Stimulated activated CD4-positive, alpha-beta T cell treated with anti-CD3 and anti-CD28 coated beads, Interleukin-2, amount 100 ng/mL, for 24 hours (primary cell): ENCODE data around the gene INVS.
"Not testable (repeated sequence)": the region's sequence is repeated elsewhere in the genome, so short reads cannot be mapped to it uniquely, and the experiment has no call there.

Experiments
- DNase-seq, 2 donors: peaks; one replicate each; pipeline ENCODE4 v3.0.0-alpha.2; 2020

Gene INVS

DNA sequence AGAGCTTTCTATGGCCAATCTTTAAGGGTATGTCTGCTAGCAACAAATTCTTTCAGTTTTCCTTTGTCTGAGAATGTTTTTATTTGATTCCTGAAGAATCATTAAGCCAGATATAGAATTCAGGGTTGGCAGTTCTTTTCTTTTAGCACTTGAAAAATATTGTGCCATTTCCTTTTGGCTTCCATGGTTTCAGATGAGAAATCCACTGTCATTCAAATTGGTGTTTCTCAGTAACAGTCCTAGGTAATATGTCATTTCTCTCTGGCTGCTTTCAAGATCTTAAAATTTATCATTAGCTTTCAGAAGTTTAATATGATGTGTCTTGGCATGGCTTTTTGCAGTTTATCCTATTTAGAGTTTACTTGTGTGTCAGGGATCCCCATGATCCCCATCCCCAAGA lies 186.0 kb downstream of the INVS start:
- no peak for DNase-seq

DNA sequence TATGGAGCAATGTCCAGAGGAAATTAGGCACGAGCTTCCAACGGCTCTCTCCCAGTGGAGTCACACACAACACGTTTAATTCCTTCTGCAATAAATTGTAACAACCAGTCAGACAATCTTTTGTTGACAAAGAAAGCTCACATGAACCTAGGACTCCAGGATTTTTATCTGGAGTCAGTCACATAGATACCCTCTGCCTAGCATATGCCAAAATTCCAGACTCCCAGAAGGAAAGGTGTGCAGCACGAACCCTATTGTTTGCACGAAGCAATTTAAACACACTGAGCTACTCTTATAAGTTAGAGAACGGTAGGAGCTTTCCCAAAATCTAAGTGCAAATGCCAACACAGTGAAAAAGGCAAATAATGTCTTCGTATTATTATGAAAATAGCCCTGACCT lies 186.6 kb downstream of the INVS start:
- no peak for DNase-seq

DNA sequence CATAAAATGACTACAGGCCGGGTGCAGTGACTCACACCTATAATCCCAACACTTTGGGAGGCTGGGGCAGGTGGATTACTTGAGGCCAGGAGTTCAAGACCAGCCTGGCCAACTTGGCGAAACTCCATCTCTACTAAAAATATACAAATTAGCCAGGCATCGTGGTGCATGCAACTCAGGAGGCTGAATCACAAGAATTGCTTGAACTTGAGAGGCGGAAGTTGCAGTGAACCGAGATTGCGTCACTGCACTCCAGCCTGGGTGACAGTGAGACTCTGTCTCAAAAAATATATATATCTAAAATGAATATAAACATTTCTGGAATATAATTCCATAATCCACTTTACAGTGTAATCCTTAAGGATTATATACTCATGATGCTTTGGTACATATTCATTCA lies 187.2 kb downstream of the INVS start:
- DNase-seq: no peak

DNA sequence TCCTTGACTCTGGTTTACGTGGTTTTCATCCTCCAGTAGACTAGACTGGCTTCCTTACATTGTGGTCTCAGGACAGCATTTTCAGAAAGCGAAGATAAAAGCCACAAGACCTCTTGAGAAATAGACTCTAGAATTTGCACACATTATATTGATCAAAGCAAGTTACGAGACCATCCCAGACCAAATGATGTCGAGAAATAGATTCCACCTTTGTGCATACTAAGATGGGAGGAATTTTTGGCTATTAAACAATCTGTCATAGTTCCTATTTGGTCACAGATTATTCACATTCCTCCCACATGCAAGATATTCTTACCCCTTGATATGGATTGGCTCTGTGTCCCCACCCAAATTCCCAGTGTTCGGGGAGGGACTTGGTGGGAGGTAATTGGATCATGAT lies 188.1 kb downstream of the INVS start:
- no peak for DNase-seq

DNA sequence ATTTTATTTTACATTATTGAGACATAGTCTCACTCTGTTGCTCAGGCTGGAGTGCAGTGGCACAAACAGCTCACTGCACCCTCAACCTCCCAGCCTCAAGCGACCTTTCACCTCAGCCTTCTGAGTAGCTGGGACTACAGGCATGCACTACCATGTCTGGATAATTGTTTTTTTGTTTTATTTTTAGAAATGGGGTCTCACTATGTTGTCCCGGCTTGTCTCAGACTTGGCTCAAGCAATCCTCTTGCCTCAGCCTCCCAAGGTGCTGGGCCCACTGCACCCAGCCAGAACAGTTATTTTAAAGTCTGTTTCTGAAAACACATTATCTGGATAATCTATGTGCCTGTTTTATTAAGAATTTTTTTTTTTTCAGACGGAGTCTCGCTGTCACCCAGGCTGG lies 191.7 kb downstream of the INVS start:
- DNase-seq: no peak

DNA sequence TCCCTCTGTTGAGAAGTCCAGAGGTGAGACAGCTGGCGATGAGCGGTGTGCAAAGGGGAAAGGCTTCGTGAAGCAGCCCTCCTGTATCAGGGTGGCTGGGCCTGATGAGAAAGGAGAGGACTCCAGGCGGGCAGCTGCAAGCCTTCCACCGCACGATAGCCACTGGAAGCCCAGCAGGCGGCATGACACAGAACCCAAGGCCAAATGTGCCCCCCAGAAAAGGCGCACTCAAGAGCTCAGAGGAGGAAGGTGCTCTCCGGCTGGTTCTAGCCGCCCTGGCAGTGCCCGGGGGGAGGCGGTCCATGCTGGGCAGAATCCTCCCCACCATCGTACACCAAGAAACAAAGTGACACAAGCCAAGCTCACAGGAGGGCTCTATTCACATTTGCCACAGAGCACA lies 193.4 kb downstream of the INVS start:
- no peak for DNase-seq

DNA sequence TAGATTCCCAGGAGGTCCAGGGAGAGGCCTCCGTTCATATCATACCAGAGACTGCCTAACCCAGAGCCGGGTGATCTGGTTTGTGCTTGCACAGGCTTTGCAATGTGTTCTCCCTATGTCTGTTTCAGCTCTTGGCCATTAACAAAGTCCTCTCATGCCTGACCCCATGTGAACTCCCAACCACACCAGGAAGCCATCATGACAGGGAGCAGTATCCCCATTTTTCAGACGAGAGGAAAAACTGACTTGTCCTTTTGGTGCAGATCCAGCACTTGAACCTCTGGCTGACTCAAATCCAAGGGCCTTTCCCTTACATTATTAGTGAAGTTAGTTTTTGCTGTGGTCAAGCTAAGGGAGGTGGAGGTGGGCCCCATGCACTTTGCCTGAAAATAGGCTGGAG lies 195.3 kb downstream of the INVS start:
- DNase-seq: no peak

DNA sequence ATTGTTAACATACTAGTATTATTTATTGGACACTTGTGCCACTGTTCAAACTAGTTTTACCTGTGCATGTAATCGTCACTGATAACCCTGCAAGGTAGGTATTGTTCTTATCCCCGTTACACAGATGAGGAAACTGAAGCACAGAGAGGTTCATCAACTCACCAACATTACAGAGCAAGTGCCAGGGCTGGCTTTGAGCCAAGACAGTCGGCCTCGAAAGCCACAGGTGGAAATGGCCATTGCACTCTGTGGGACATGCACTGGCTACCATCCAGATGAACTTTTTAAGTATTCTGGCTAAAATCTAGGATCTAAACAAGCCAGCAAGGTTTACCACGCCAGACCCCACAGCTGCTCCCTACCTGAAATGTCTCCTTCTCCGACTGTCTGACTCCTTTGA lies 195.8 kb downstream of the INVS start:
- DNase-seq: no peak

DNA sequence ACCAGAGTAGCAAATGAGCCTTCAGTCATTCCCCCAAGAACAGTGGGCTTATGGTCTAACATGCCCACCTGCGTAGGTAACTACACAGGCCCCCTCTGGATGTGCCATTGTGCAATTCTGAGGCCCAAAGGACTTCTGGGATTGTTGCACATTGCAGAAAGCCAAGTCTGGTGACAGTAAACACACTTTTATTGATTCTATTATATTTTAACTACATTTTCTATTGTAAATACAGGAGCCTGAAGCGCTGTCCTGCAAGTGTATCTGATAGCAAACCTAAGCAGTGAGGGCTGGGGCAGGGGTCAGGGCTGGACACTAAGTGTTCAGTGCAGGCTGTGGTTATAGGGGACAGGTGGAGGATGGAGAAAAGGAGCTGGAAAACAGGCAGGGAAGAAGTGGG lies 196.2 kb downstream of the INVS start:
- DNase-seq: no peak

DNA sequence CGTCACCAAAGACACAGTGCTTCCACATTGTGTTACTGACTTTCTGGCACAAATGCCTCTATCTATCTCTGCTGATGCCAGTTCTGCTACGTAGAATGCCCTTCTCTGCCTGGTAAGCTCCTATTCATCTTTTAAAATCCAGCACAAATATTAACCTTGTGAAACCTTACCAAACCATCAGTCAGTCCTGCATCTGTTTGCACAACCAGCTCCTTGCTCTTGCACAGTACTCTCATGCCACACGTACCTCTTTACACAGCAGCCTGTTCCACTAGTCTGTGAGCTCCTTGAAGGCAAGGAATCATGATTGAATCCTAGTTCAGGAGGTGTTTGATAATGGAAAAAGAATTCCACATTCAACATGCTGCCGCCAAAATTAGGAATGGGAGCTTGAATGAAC lies 197.4 kb downstream of the INVS start:
- DNase-seq: no peak

DNA sequence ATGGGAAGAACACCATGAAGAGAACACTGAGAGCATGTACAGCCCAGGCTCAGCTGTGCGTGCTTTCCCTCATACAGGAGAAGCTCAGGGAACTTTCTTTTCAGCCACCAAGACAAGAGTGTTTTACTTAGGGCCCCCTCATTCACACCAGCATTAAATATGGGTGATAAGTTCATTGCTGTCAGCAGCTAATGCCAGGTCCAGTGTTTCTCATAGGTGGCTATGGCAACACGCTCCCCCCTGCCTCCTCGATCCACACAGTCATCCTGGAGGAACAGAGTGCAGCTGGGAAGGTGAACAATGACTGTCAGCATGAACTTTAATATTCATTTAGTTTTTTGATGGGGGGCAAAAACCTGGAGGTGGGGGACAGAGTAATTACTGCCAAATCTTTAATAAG lies 199.3 kb downstream of the INVS start:
- no peak for DNase-seq

DNA sequence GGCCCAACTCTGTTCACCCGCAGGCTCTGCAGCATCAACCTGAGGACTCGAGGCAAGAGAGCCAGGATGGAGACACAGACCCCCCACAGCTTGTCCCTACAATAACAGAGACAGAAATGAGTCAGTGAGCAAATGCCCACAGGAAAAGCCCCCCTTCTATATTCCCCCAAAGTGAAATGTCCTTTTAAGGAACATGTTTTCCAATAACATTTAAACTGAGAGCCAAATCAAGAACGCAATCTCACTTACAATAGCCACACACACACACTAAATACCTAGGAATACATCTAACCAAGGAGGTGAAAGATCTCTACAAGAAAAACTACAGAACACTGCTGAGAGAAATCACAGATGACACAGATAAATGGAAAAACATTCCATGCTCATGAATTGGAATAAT lies 204.7 kb downstream of the INVS start:
- DNase-seq: no peak

DNA sequence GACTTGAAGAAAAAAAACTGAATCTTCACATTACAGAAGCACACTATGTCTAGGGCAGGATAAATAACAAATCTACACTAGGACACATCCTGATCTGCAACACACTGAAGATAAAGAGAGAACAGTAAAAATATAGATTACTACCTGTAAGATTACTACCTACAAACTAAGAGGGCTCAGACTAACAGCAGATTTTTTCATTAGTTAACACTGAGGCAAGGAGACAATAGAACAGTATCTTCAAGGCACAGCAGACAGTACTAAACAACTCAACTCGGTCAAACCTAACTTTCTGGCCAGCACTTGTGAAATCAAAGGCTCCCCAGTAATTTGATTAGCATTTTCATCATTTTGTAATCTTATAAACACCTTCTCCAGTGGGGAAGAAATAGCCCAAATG lies 207.2 kb downstream of the INVS start:
- no peak for DNase-seq

DNA sequence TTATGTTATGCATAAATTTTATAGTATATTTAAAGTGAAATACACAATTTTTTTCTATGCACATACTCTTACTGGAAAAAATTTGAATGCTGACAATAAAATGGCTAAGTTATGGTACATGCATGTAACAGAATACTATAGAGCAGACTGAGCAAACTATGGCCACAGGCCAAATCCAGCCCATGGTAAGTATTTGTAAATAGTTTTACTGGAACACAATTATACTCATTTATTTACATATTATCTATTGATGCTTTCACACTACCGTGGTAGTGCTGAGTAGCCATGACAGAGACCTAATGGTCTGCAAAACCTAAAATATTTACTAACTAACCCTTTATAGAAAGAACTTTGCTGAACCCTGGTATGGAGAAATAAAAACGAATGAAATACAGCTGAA lies 208.0 kb downstream of the INVS start:
- DNase-seq: no peak

DNA sequence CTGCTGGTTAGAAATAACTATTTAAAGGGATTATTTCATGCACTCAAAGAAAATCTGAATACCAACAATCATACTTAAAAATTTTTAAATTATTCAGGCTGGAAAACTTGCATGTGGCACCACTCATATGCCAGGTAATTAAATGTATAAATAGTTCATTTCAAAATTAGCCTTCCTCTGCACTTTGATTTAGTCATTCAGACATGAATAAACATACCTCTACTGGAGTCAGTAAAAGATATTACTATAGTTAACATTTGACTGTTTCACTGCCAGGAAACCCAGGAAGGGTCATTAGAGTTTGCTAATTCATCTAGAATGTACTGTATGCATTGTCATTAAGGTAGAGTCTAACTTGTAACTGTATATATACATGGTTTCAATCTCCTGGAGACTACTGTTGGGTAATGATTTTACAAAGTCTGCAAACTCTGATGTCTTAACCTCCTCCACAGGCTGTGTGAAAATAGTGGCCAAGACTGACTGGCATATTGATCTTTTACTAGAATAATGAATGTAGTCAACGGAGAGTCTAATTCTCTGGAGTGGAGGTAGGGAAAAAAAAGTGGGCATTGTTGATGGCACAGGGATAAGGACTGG lies 210.0 kb downstream of the INVS start:
- no peak for DNase-seq

DNA sequence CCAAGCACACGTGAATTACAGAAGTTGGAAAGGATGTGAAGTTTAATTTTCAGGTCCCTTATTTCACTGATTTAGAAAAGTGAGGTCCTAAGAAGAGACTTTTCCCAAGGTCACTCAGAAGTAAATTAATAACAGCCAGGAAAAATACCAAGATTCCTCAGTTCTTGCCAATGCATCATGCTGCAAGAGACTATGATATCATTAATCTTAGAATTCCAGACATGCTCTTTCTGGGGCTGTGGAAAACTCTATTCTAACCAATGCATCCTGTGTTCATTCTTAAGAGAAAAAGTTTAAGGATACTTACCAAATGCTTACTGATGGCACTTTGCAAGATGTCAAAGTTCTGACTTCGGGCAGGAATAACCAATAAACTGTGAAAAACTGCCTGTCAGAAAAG lies 210.9 kb downstream of the INVS start:
- no peak for DNase-seq

DNA sequence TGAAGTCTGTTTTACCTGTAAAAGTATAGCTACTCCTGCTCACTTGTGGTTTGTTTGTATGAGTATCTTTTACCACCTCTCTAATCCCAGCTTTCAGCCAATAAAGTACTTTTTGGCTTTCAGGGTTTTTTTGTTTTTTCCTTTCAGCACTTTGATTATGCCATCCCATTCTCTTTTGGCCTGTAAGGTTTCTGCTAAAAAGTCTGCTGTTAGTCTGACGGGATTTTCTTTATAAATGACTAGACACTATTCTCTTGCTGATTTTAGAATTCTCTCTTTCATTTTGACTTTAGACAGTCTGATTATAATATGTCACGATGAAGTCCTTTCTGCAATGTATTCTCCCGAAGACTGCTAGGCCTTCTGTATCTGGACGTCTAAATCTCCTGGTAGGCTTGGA lies 216.5 kb downstream of the INVS start:
- no peak for DNase-seq

DNA sequence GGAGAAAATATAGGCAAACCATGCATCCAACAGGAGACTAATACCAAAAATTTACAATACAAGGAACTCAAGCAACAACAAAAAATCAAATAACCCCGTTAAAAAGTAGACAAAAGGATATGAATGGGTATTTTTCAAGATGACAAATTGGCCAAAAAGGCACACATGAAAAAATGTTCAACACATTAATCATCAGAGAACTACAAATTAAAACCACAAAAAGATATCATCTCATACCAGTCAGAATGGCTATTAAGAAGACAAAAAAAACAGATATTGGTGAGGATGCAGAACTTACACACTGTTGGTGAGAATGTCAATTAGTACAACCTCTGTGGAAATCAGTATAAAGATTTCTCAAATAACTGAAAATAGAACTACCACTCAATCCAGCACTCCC lies 218.7 kb downstream of the INVS start:
- DNase-seq: no peak

DNA sequence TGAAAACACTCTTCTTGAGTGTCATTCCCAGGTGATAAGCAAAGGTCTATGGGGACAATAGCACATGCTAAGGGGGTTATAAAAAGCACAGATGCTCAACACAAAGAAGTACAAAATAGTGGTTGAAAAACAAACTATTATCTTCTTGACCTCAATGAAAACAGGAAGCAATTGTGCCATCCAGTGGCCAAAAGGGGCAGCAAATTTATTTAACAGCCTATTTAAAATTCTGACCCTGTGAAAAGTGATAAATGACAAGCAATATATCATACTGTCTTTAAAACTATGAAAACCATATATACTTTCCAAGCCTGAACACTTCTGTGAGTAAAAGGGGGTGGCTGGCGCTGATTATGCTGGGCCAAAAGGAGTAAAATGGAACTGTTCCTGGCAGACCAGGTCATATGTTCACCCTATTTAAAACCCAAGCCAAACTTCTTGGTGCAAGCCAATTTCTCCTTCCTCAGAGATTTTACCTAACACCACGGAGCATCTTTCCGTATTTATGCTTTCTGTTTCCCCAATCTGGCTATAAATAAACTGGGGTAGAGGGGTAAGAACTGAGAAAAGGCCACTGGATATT lies 224.0 kb downstream of the INVS start:
- DNase-seq: peak; percentile 14 to 21

DNA sequence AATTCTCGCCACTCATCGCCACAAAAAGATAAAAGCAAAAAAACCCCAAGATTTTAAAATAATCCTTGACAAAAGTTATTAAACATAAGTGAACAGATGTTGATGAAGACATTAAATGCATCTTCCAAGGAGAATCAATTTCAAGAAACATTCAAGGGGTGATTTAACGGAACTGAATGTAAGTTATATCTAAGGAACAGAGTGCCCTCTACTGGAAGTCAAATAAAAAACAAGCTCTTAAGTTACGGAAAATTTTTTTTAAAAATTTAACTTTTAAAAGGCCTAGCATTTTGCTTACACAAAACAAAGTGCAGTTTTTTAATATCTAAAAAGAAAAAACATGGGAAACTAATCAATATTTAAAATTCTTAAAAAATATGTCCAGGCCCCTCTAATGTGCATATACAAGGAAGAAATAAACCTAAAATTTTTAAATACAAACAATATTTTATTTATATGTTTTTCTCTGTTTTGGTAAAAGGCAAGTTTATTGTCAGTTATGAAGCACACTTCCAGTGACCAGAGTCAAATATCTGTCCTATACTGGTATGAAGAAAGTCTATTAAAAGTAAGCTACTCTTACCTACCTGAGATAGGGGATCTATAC lies 225.7 kb downstream of the INVS start:
- no peak for DNase-seq

DNA sequence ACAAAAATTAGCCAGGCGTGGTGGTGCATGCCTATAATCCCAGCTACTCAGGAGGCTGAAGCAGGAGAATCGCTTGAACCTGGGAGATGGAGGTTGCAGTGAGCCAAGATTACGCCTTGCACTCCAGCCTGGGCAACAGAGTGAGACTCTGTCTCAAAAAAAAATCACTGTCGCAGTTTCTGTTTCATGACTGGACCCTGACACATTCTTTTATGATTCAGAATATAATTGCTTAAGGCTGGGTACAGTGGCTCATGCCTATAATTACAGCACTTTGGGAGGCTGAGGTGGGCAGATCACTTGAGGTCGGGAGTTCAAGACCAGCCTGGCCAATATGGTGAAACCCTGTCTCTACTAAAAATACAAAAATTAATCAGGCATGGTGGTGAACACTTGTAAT lies 239.7 kb downstream of the INVS start:
- not testable (repeated sequence) for DNase-seq

DNA sequence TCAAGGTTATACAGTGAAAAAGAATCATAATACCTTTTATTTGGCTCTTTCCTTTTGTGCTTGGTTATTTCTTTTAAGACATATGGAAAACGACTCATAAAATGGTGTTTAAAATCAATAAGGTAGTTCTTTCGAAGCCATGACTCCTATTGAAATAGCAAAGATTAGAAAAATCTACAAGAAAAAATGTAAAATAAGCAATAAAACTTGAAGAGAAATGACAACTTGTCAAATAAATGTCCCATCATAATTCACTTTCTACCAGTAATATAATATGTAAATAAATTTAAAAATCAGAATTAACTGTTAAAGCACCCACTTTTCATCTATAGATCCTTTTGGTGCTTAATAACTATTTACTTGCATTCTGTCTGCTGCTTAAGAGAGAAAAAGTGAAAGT lies 241.2 kb downstream of the INVS start:
- DNase-seq: no peak

DNA sequence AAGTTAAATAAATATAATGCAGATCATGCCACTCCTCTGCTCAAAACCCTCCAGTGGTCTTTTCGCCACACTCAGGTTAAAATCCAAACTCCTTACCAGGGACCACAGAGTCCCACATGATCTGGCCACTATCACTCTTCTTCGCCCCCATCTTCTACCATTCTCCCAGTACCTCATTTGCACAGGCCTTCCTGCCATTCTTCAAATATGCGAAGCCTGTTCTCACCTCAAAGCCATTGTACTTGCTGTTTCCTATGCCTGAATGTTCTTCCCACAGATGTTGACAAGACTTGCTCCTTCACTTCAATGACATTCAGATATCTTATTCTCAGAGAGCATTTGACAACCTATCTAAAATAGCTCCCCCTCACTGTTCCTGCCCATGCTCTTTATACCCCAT lies 242.8 kb downstream of the INVS start:
- no peak for DNase-seq

DNA sequence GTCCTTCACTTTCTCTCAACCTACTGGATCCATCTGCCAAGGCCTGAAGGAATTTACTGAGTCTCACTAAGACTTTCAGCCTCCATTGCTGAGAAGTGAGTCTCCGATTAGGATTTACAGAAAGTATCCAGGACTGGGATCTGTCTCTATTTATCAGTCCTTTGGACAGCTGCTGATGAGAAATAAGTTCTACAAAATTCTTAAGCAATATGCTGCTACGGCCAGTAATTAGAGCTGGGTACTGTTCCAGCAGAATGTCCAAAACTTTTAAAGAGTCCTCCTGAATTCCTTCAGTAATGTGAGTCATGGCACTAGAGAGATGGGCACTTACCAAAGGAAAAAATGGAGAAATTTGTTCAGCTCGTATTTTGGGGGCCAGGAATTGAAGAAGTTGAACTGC lies 247.8 kb downstream of the INVS start:
- DNase-seq: no peak

DNA sequence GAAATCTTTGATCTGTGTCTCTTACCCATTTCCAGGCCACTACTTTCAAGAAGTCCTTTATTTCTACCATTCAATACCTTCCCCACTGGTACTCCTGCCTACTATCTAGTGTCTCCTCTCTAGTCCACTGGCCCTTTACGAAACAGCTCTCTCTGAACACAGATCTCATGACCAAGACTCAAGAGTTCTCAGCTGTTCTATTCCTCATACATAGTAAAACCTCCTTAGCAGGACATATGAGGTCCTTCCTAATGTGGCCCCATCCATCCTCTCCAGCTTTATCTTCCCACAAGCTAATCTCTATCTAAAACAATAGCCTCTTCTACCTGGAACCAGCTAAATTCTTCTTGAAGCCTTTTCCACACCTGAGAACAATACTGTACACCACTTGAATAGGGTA lies 251.1 kb downstream of the INVS start:
- DNase-seq: no peak
